COLO668 (cell line): Measurements from ENCODE around the gene PIP5K1A.
"Not testable (repeated sequence)": the region's sequence is repeated elsewhere in the genome, so short reads cannot be mapped to it uniquely, and the experiment has no call there.

Experiments used
- DNase-seq: peaks from one replicate; lab custom pipeline; 2025; ENCODE audit not compliant: unreplicated experiment; lab: John Stamatoyannopoulos, UW

The PIP5K1A gene

GRCh38 chr1:151189637-151190445, 8.5 kb upstream of the PIP5K1A start, which contains the start of gene VPS72:
VPS72 (minus strand) TSS chr1:151190197; CDS start chr1:151190121, 76 bp downstream.
- peak; percentile 94 for DNase-seq

GRCh38 chr1:151192047-151192446, 6.3 kb upstream of the PIP5K1A start:
- no peak for DNase-seq

- DNase-seq, result no peak
Observed at GRCh38 chr1:151193304-151193703, 5.0 kb upstream of the PIP5K1A start.

- DNase-seq, result no peak
Observed at GRCh38 chr1:151193856-151194255, 4.5 kb upstream of the PIP5K1A start.

GRCh38 chr1:151194894-151195594, 3.3 kb upstream of the PIP5K1A start:
- not testable (repeated sequence) for DNase-seq

- peak; percentile 64 for DNase-seq
Observed at GRCh38 chr1:151196292-151196800, 2.0 kb upstream of the PIP5K1A start.

- DNase-seq, result peak; percentile 29
Observed at GRCh38 chr1:151197863-151198253, 494 bp upstream of the PIP5K1A start.

GRCh38 chr1:151199873-151200581, 1.7 kb downstream of the PIP5K1A start:
- no peak for DNase-seq

- DNase-seq, result not testable (repeated sequence)
Observed at GRCh38 chr1:151205381-151205965, 7.1 kb downstream of the PIP5K1A start.

- no peak for DNase-seq
Observed at GRCh38 chr1:151210830-151211229, 12.5 kb downstream of the PIP5K1A start.

GRCh38 chr1:151211972-151212705, 13.8 kb downstream of the PIP5K1A start:
- no peak for DNase-seq

GRCh38 chr1:151213560-151213959, 15.2 kb downstream of the PIP5K1A start:
- DNase-seq, result no peak

- no peak for DNase-seq
Observed at GRCh38 chr1:151221616-151222015, 23.3 kb downstream of the PIP5K1A start.

GRCh38 chr1:151222130-151222529, 23.8 kb downstream of the PIP5K1A start:
- DNase-seq, result no peak

GRCh38 chr1:151235235-151235634, 36.9 kb downstream of the PIP5K1A start:
- no peak for DNase-seq

GRCh38 chr1:151237678-151238466, 39.5 kb downstream of the PIP5K1A start:
- DNase-seq, result no peak

- DNase-seq, result no peak
Observed at GRCh38 chr1:151238467-151238739, 40.1 kb downstream of the PIP5K1A start.

GRCh38 chr1:151242442-151242841, 44.1 kb downstream of the PIP5K1A start:
- no peak for DNase-seq

GRCh38 chr1:151243683-151244216, 45.4 kb downstream of the PIP5K1A start:
- no peak for DNase-seq

GRCh38 chr1:151246786-151247185, 48.4 kb downstream of the PIP5K1A start:
- DNase-seq, result no peak
